T-cell (primary cell): ENCODE results near the gene SYF2. TPM values are rescaled to one million over a fixed set of nuclear protein-coding genes. Genes with fewer than 3 reads are reported as not detected.

Source experiments
- total RNA-seq, 35 experiments: library from RNA in 6 of 35; stranded (reverse) in 6 of 35; fragments of 120-200 nt in 1 of 35; gene quantifications; one replicate each; pipeline versions ENCODE4 v1.2.1 to v1.2.4 and lab custom pipeline; 2013 to 2026

Gene SYF2
- total RNA-seq, 5 donors from 2014 or later (not counting 1 experiment from before 2014, with no cell fraction given) = 65.9 to 71.4 (median 68.6) TPM

Other genes with a start within 250 kb of the SYF2 start
- gene RSRP1, start 15.0 kb upstream of the SYF2 start, total RNA-seq = 100 to 1,000 TPM; 433 to 572 (median 461) TPM
- under 1 TPM in 2 of 5 donors, not detected in 3; 0.13 to 0.19 TPM for gene RHD, start 40.0 kb upstream of the SYF2 start, total RNA-seq
- 100 to 1,000 TPM in 1 of 5 donors, 10 to 100 TPM in 4; 74.8 to 104 (median 97.2) TPM for gene TMEM50A, start 105.8 kb upstream of the SYF2 start, total RNA-seq
- gene RHCE, start 188.3 kb upstream of the SYF2 start, total RNA-seq = 1 to 10 TPM in 1 of 5 donors, under 1 TPM in 3, not detected in 1; 0.35 to 1.0 (median 0.63) TPM
- 10 to 100 TPM; 19.7 to 23.2 (median 21.5) TPM for gene MACO1, start 198.4 kb upstream of the SYF2 start, total RNA-seq